GM18508 (cell line): ENCODE results near the gene IAH1.
"Not testable (repeated sequence)": the region's sequence is repeated elsewhere in the genome, so short reads cannot be mapped to it uniquely, and the experiment has no call there.

Source experiments
- ATAC-seq: cut with Tn5 transposase; IDR thresholded peaks from one replicate; pipeline ENCODE4 v1.9.1; 2021; ENCODE audit warnings: moderate number of reproducible peaks; ENCODE audit not compliant: insufficient read depth, unreplicated experiment

Gene IAH1

GRCh38 chr2:9472511-9472910 is 1.8 kb upstream of the IAH1 start:
- no peak for ATAC-seq

GRCh38 chr2:9473308-9473984 is 905 bp upstream of the IAH1 start:
- no peak for ATAC-seq

- no peak for ATAC-seq
These were observed 378 bp upstream of the IAH1 start for GRCh38 chr2:9473985-9474360.

DNA sequence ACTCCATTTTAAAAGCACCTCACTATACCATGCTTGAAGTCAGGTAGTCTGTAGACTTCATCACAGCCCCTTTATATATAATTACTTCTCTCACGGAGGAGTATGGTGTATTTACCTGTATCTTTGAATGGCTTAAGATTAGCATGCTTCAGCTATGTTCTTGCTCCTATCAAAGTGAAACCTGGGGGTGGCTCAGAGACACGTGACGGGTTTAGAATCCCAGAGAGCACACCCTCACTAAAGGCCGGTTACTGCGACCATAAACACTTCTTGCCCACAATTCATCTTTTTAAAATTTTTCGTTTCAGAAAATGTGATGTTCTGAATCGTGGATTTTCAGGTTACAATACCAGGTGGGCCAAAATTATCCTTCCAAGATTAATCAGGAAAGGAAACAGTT is 3.6 kb downstream of the IAH1 start:
- no peak for ATAC-seq

DNA sequence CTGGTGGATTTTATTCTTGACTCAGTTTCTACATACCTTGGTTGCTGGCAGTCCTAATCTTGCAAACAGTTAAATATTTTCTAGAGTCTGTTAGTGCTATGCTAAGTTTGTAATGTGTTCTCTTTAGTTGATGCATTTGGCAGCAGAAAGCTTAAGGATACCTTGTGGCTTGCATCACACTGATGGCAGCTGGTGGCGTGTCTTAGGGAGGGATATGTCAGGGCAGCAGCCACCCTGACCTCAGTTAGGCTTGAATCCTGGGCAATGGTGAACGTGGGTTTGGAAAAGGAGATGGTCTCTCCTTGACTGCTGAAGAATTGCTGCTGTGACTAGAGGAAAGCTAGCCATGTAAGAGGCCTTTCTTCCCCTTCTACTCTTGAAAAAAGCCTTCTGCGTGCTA is 4.2 kb downstream of the IAH1 start:
- no peak for ATAC-seq

DNA sequence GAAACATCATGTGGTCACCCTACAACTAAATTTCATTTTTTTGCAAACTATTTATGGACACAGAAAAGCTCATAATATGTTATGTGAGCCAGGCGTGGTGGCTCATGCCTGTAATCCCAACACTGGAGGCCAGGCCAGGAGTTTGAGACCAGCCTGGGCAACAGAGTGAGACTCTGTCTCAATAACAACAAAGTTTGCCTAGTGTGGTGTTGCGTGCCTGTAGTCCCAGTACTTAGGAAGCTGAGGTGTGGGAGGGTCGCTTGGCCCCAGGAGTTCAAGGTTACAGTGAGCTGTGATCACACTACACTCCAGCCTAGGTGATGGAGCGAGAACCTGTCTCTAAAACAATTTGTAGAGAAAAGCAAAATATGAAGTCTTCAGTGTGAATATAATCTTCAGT is 5.8 kb downstream of the IAH1 start:
- ATAC-seq: no peak

GRCh38 chr2:9483107-9483506 is 8.8 kb downstream of the IAH1 start:
- no peak for ATAC-seq

DNA sequence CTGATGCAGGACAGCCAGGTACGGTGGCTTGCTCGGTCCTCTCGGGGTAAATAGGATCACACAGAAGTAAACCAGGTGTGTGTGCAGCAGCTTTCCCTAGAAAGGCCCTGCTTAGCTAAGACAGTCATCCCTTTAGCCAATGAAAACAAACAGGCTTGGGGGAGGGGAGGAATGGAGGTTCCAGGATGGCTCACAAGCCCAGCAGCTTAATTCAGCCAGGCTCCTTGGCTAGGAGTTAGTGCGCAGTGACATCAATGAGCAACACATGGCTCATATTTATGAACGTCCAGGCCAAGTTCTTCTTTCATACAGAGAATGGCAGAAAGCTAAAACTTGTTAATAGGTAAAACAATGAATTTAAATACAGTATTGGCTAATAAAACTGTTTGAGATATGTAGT is 10.2 kb downstream of the IAH1 start:
- no peak for ATAC-seq

DNA sequence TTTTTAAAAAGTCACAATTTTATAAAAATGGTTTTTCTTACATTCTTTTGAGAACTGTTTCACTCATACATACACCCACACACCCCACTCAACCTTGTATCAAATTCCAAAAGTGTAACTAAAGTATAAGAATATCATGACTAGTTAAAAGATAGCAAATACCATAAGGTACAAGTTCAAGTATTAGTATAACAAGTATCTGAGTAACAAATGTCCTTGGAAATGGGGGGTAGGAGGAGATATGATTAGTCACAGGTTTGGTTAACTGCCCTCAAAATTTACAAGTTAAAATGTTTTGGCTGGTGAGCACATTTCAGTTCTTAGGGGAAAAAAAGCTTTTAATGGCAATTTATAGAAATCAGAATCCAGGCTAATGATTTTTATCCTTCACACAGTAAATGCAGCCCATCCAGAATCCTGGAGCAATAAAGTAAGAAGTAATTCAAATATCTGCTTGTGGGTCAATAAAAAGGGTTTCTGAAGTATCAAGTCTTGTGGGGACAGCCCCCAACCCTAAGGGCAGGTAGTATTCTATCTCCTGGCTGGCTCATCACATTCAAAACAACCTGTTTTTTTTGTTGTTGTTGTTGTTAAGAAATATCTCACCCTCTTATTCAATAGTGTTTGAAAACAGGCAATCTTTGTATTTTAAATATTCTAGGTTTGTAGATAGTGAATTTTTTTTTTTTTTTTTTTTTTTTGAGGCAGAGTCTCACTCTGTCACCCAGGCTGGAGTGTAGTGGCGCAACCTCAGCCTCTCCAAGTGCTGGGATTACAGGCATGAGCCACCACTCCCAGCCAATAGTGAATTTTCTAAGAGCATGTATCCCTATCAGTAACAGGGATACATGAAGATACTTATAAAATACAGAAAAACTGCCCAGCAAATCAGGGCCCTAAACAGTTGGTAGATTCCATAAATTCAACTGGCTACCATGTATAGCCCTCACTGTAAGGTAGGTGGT is 14.5 kb downstream of the IAH1 start:
- no peak for ATAC-seq

GRCh38 chr2:9490789-9491188 is 16.4 kb downstream of the IAH1 start:
- ATAC-seq: no peak

GRCh38 chr2:9492927-9493326 is 18.6 kb downstream of the IAH1 start:
- ATAC-seq: no peak

DNA sequence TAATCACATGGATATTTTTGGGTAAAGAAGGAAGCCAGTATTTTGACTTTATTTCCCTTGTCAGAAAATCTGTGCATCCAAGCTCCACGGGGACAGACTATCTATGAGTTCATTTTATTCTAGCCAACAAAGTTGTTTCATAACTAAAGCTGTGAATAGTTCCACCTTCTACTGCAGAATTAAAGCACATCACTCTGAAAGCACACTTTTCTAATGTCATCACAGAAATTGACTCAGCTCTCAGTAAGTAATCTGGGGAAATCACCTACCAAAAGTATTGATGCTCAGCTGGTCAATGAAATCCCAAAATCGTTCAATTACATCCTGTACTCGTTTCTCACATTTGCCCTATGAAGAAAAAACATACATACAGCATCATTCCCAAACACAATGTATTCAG is 19.1 kb downstream of the IAH1 start:
- ATAC-seq: no peak

DNA sequence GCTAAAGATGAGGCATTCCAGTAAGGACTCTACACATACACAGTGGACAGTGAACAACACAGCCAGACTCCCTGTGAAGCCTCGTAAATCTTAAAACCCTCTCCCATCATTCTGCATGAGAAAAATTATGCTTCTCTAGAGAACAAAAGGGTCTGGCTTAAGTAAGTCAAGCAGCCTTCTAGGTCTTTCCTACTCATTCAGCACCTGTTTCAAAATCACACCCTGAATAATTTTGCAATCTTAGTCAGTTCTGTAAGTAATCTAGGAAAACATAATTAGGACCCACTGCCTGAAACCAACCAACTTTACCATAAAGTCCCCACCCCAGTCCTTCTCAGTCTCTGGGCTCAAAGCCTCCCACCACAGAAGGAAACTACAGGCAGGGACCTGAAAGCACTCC is 19.7 kb downstream of the IAH1 start:
- no peak for ATAC-seq

DNA sequence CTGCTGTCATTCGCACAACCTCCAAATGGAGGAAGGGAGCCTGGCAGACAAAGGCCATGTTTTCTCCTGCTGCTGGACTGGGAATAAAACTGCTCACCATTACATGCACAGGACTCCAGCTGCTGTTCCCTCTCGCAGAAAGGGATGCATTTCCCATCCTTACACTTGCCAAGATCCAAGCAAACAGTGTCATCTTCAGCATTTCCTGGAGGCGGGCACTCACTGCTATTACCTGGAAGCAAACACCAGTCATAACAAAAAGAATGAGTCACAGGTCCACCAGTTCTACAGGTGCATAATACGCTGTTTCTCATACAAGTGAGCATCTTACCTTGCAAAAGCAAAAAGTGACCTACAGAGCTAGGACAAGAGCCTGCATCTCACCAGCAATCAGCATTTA is 22.7 kb downstream of the IAH1 start:
- no peak for ATAC-seq

GRCh38 chr2:9498210-9498609 is 23.9 kb downstream of the IAH1 start:
- no peak for ATAC-seq

DNA sequence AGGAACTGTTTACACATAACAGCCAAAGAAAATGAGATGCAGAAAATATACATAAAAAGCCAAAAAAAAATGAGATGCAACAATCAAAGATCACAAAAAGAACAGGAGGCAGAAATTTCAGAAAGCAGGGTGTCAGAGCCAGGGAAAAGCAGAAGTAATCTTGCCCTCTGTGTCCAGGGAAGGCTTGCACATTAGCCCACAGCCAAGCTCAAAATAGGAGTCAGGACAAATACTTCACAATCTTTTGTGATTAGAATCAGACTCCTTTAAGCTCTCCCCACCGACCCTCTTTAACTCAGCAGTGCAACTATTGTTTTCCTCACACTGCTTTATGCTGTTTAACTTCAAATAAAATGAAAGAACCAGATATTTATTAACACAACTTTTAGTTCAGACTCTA is 34.6 kb downstream of the IAH1 start:
- no peak for ATAC-seq

DNA sequence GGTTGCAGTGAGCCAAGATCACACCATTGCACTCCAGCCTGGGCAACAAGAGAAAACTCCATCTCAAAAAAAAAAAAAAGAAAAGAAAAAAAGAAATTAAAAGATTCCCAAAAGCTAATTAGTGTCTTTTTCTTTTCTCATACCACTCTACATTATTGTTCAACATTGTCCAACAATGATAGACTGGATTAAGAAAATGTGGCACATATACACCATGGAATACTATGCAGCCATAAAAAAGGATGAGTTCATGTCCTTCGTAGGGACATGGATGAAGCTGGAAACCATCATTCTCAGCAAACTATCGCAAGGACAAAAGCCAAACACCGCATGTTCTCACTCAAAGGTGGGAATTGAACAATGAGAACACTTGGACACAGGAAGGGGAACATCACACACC is 39.6 kb downstream of the IAH1 start:
- ATAC-seq: not testable (repeated sequence)

- no peak for ATAC-seq
These were observed 42.9 kb downstream of the IAH1 start for GRCh38 chr2:9517118-9517782.

- ATAC-seq: no peak
These were observed 43.8 kb downstream of the IAH1 start for GRCh38 chr2:9518163-9518562.

DNA sequence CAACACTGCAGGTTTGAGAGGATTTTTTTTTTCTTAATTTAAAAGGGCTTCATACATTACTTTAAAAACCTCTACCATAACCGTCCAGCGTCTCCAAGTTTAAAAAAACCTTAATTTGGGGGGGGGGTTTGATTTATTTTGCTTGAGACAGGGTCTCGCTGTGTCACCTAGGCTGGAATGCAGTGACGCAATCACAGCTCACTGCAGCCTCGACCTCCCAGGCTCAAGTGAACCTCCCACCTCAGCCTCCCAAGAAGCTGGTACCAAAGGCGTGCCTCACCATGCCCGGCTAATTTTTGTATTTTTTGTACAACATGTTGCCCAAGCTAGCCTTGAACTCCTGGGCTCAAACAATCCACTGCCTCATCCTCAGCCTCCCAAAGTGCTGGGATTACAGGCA is 44.4 kb downstream of the IAH1 start:
- ATAC-seq: no peak

DNA sequence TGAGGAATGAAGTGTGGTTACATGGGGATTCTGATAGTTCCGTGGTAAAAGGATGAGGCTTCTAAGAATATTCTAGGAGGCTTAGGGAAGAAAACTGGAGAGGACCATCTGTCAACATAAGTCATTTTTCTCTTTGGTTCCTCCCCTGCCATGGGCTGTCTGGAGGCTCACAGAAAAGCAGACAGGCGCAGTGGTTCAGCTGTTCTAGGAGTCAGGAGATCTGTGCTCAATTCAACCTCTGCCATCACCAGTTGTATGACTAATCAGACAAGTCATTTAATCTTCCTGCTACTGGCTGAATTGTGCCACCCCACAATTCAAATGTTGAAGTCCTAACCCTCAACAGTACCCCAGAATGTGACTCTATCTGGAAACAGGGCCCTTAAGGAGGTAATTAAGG is 44.9 kb downstream of the IAH1 start:
- no peak for ATAC-seq
